A673 (cell line): ENCODE data around the gene NIN. TPM values are rescaled to one million over a fixed set of nuclear protein-coding genes. Genes with fewer than 3 reads are reported as not detected.

Experiments used
- BruUV-seq: library from RNA; stranded (reverse); fragments of 400-500 nt; replicated peaks from 2 replicates; lab custom pipeline; 2021; lab: Mats Ljungman, UMichigan
- CTCF ChIA-PET: fragments of 300-600 bp; sonication (Branson Sonifier 250); formaldehyde crosslinking; loops from one replicate; lab custom pipeline; 2022; ENCODE audit warnings: antibody characterized with exemption; lab: Charles Lee
- POLR2A ChIA-PET: fragments of 300-600 bp; sonication (Branson Sonifier 250); formaldehyde crosslinking; loops from one replicate; lab custom pipeline; 2022; ENCODE audit warnings: antibody characterized with exemption; ENCODE audit not compliant: low non-redundant PET; lab: Charles Lee
- DNase-seq: peaks from one replicate; pipeline ENCODE4 v3.0.0-alpha.2; 2015; ENCODE audit warnings: low spot score
- H3K27ac ChIP-seq: fragments of 200-600 bp; sonication (generic); 2 replicates; pipeline ENCODE4 v1.5.1; 2016; ENCODE audit warnings: mixed run types, low read depth, mild to moderate bottlenecking, mixed read lengths, antibody characterized with exemption, low read length; ENCODE audit not compliant: poor library complexity, severe bottlenecking
- H3K27me3 ChIP-seq: fragments of 200-600 bp; sonication (generic); replicated peaks from 2 replicates; pipeline ENCODE4 v1.6.1; 2017; ENCODE audit warnings: mixed run types, low read depth, mild to moderate bottlenecking, mixed read lengths, antibody characterized with exemption, low read length; ENCODE audit not compliant: insufficient read depth, poor library complexity
- H3K36me3 ChIP-seq: fragments of 200-600 bp; sonication (generic); 2 replicates; pipeline ENCODE4 v1.6.1; 2016; ENCODE audit warnings: mixed run types, mild to moderate bottlenecking, mixed read lengths, antibody characterized with exemption, low read length; ENCODE audit not compliant: insufficient read depth, poor library complexity, severe bottlenecking
- H3K4me1 ChIP-seq: fragments of 200-600 bp; sonication (generic); 2 replicates; pipeline ENCODE4 v1.6.1; 2017; ENCODE audit warnings: mixed run types, mild to moderate bottlenecking, mixed read lengths, antibody characterized with exemption, low read length; ENCODE audit not compliant: insufficient read depth, poor library complexity, severe bottlenecking
- H3K4me3 ChIP-seq: fragments of 200-600 bp; sonication (generic); 2 replicates; pipeline ENCODE4 v1.5.1; 2016; ENCODE audit warnings: low read depth, mixed run types, mild to moderate bottlenecking, mixed read lengths, low read length; ENCODE audit not compliant: poor library complexity, severe bottlenecking
- H3K9me3 ChIP-seq: fragments of 200-600 bp; sonication (generic); 2 replicates; pipeline ENCODE4 v1.6.1; 2016; ENCODE audit warnings: mixed run types, low read depth, mild to moderate bottlenecking, mixed read lengths, antibody characterized with exemption, low read length; ENCODE audit not compliant: poor library complexity, severe bottlenecking
- EZH2 ChIP-seq: fragments of 200-600 bp; sonication (generic); IDR thresholded peaks from 2 replicates; pipeline ENCODE4 v1.6.1; 2017; ENCODE audit warnings: borderline replicate concordance, low read depth, mild to moderate bottlenecking, mixed read lengths, antibody characterized with exemption, low read length; ENCODE audit not compliant: poor library complexity, severe bottlenecking
- intact Hi-C: fragments of 100-400 bp; cut with micrococcal nuclease; formaldehyde crosslinking; loops from one replicate; pipeline ENCODE4 v1.10.0; 2022; ENCODE audit not compliant: unreplicated experiment
- total RNA-seq: library from RNA; stranded (reverse); gene quantifications from 2 replicates; pipeline ENCODE4 v1.2.3, GENCODE V29; 2021
- TF ChIP-seq, protein P1 (sequence below): fragments of 300-800, 200-600 bp; sonication (generic); conservative IDR thresholded peaks from 2 replicates; pipeline ENCODE4 v1.5.1; 2017; ENCODE audit warnings: low read depth, mild to moderate bottlenecking, antibody characterized with exemption, low read length, moderate library complexity, mixed read lengths

NIN gene
- total RNA-seq, 1 experiment from 2014 or later, result 63.5 TPM

DNA sequence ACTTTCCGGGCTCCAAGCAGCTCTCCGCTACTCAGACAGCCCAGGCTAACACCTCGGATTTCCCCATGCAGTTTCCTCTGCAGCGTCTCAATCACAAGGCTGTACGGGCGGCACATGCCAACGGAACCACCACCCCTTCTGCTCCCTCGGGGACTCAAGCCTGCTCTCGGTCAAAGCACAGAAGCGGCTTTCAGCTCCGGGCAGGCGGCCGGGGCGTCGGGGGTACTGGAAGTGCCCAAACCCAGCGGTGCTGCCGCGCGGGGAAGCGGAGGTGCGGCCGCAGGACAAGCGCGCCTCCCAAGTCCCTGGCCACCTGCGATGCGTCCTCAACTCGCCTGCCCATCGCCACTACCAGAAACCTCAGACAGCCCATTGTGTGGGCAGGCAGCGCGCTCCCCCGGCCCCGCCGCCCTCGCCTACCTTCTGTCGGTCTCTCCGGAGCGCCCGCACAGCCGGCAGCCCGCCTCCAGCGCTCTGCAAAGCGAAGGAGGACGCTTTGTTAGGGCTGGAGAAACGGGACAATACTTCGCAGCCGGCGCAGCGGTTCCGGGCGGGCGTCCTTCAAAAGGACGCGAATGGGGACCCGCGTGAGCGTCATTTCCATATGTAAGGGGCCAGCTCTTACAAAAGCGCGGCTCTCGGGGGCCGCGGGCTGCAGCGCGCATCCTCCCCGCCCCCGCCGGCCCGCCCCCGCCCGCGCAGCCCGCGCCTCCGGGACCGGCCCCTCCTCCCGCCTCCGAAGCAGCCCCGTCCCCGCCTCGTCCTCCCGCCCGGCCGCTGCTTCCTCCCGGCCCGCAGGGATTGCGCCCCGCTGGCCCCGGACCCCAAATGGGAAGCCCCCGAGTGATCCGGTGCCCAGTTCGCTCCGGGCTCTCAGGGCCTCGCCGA lies 674 bp downstream of the NIN start:
- peak overlapping the region; percentile 75 for H3K27ac ChIP-seq
- H3K4me1 ChIP-seq, result peaks cover 23% of the 10 kb centered on the region
- peak; percentile 68 for DNase-seq
- no peaks in the 10 kb centered on the region for H3K9me3 ChIP-seq
- BruUV-seq, result no TSS peak
- TF ChIP-seq EZH2, result no peak
- no peaks in the 10 kb centered on the region for H3K27me3 ChIP-seq
- intact Hi-C loops, result no loop called here
- CTCF ChIA-PET, result interaction anchor here (0.5 to 0.6 kb wide), 2 partner anchors 94 to 441 kb away, joined by 3 read pairs; no protein-coding TSS in a partner anchor
- no peaks in the 10 kb centered on the region for H3K36me3 ChIP-seq
- H3K4me3 ChIP-seq, result peak overlapping the region; percentile 76
- POLR2A ChIA-PET, result interaction anchor here (0.6 kb wide), 1 partner anchor 126 kb away, joined by 3 read pairs; no protein-coding TSS in a partner anchor

DNA sequence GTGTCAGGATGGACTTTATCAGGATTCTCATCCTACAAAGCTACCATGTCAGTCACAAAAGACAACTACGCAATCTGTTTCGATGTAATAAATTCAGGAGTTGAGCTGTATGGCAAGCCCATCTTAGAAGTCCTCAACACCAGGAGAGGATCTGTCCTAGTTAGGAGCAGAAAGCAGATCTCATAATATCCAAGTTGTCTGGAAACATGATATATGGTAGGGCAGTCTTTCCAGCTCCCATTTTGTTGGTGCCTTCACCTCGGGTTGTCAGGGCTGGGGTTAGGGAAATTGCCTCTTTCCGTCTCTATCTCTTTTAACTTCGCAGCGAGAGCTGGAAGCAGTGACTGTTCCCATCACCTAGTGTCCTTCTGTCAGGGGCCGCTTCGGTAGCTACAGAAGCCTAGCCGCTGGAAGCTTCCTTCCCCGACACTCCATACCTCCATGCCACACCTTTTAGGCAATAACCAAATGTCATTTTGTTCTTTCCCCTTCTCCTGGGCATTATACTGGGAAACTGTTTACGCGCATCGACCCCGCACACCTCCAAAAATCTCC lies 1.4 kb downstream of the NIN start:
- Histone ChIP-seq H3K36me3 (no peaks in the 10 kb centered on the region), H3K4me3 (peak overlapping the region; percentile 76), H3K4me1 (peaks cover 23% of the 10 kb centered on the region), H3K27ac (no peak overlapping the region), H3K27me3 (no peaks in the 10 kb centered on the region), H3K9me3 (no peaks in the 10 kb centered on the region)
- no TSS peak for BruUV-seq
- no peak for DNase-seq
- no peak for TF ChIP-seq EZH2
- TF ChIP-seq, protein P1, sequence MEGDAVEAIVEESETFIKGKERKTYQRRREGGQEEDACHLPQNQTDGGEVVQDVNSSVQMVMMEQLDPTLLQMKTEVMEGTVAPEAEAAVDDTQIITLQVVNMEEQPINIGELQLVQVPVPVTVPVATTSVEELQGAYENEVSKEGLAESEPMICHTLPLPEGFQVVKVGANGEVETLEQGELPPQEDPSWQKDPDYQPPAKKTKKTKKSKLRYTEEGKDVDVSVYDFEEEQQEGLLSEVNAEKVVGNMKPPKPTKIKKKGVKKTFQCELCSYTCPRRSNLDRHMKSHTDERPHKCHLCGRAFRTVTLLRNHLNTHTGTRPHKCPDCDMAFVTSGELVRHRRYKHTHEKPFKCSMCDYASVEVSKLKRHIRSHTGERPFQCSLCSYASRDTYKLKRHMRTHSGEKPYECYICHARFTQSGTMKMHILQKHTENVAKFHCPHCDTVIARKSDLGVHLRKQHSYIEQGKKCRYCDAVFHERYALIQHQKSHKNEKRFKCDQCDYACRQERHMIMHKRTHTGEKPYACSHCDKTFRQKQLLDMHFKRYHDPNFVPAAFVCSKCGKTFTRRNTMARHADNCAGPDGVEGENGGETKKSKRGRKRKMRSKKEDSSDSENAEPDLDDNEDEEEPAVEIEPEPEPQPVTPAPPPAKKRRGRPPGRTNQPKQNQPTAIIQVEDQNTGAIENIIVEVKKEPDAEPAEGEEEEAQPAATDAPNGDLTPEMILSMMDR, result no peak
- ChIA-PET POLR2A (no interaction called here), CTCF (interaction anchor here (0.5 to 0.6 kb wide), 2 partner anchors 31 to 94 kb away, joined by 3 to 4 read pairs; no protein-coding TSS in a partner anchor)
- intact Hi-C loops, result no loop called here

DNA sequence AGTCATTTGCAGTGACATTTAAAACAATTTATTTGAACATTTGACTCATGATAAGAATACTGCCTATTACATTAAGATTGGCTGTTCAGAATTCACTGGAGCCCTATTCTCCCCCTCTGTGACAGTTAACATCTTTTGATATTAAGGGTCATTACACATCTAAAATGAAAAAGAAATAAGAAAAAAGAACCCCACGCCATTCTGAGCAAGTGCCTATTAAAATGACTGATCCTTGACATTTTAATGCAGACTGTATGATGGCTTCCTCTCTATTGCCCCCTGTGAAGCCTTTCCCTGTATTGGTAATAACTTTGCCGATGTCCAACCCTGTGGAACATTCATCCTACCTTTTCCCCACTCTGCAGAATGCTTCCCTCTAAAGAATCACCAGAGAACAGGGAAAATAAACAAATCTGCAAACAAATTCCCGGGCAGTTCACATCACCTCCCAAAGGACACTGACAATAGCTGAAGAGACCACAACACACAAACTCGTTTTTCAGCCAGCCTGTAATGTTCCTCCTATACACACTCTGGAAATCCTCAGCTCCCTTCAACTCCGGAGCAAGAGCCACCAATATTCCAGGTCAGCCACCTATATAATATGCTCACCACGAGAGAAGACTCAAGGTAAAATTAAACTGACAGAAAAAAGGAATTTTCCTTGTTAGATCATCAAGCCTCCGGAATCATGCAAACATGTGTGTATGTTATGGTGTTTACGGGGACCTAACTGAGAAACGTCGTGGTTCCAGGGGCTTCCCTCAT lies 2.1 kb downstream of the NIN start:
- ChIA-PET CTCF (interaction anchor here (0.6 kb wide), 1 partner anchor 32 kb away, joined by 4 read pairs; no protein-coding TSS in a partner anchor), POLR2A (no interaction called here)
- Histone ChIP-seq H3K27me3 (no peaks in the 10 kb centered on the region), H3K9me3 (no peaks in the 10 kb centered on the region), H3K4me3 (peak overlapping the region; percentile 76), H3K36me3 (no peaks in the 10 kb centered on the region), H3K27ac (no peak overlapping the region), H3K4me1 (peaks cover 23% of the 10 kb centered on the region)
- no peak for DNase-seq
- TF ChIP-seq EZH2, result no peak
- TF ChIP-seq, protein P1, result no peak
- BruUV-seq, result TSS peak; percentile 23
- intact Hi-C loops, result no loop called here
